ENCODE measurements around the gene ANKRD52.
"Not testable (repeated sequence)": the region's sequence is repeated elsewhere in the genome, so short reads cannot be mapped to it uniquely, and the experiment has no call there.

Gene ANKRD52

DNA sequence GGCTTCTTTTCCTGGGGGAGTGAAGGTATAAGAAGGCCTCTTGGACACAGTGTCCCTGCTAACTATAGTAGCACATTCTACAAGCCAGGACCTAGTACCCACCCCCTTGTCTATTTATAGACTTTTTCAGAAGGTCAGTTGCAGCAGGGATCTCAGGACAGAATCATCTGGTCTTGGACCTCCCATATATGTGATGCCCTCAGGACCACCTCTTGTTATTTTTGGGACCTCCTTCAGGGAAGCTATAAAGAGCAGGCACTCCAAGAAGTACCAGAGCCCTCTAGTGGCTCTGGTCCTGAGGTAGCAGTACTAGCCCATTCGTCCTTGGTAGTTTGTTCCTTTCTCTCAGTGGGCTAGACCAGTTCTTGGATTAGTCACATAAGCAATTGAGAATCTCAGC, 12.8 kb upstream of the ANKRD52 start:
- no peak for FAIRE-seq

DNA sequence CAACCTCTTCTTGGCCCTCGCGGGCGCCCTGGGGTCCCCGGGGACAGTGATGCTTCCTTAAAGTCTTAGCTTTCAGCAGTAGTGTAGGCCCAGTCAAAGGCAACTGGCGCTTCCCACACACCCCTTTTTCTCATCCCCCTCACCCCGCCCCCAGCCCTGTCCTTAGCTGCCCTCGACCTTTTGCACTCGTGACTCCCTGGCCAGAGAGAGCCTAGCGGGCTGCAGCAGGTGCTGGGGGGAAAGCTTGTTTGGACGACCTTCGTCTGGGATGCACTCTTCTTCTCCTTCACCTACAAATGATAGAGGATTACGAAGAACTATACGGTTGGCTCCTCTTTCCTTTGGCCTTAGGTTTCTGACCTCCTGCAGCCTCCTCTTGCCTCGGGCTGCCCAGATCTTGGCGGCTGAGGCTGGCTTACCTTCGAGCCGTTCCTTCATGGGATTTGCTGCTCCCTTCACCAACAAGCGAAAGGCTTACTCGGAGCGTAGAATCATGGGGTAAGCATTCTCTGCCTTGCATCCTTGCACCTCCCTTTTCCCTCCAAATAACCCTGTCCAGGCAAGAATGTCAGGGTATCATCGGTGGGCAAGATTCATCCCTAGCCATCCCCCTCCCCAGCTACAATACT, 9.4 kb upstream of the ANKRD52 start:
- no peak for FAIRE-seq

DNA sequence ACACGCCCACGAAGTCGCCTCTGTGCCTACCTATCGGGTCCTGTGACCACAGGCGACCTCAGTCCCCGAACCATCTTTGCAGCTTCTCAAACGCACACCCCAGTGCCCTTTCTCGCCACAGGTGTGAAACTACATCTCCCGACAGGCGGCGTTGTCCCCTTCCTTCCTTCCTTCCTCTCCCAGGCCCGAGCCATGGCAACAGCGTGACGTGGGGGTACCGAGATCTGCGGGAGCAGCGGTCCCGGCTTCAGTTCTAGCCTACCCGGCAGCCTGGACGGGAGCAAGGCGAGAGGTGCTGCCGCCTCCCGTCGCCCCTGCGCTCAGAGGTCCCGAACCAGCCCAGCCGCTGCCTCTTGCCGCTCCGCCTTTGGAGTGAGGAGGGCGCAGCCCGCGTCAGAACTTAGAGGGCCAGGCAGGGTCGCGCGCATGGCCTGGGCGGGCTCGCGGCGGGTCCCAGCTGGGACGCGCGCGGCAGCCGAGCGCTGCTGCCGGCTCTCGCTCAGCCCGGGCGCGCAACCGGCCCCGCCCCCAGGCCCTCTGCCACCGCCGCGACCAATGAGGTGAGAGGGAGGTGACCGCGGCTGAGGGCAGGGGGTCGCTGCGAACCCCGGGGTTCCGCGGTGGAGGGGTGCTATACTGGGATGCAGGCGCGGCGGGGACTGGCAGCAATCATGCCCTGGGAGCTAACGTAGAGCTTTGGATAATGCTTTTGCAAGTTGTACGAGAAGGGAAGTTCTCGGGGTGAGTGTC, 8.7 kb upstream of the ANKRD52 start, which contains the start of gene COQ10A:
Gene COQ10A (plus strand): TSS at position 250 of the 750 bp plus-strand sequence. CDS start 177 bp downstream, at position 427.
- FAIRE-seq: no peak

GRCh38 chr12:56266068-56266692, 8.0 kb upstream of the ANKRD52 start:
- not testable (repeated sequence) for FAIRE-seq

DNA sequence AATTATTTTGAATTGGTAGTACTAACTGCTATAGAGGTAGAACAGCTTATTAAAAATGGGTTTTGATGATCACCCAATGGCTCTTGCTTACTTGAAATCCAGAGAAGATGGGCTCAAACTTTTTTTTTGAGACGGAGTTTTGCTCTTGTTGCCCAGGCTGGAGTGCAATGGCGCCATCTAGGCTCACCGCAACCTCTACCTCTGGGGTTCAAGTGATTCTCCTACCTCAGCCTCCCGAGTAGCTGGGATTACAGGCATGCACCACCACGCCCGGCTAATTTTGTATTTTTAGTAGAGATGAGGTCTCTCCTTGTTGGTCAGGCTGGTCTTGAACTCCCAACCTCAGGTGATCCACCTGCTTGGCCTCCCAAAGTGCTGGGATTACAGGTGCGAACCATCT, 4.8 kb upstream of the ANKRD52 start:
- not testable (repeated sequence) for FAIRE-seq

- no peak for FAIRE-seq
Measured at GRCh38 chr12:56261503-56262232, 3.5 kb upstream of the ANKRD52 start.

GRCh38 chr12:56260921-56261320, 2.7 kb upstream of the ANKRD52 start:
- no peak for FAIRE-seq

GRCh38 chr12:56260380-56260779, 2.2 kb upstream of the ANKRD52 start:
- FAIRE-seq: no peak

DNA sequence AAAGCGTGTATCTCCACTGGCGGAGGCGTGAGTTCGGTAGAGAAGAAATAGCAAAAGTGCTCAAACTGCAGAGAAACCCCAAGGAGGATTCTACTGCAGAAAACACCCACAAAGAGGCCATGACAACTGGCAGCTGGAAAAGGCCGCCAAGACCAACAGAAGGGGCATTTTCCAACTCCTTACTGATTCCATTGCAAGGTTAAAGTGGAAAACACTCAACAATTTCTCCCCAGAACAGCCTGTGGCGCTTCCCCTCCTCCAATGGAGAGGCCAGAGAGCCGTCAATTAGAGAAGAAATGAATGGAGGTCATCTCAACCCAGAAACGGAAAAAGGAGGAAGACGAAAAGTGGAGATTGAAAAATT, 618 bp upstream of the ANKRD52 start:
- FAIRE-seq: no peak

GRCh38 chr12:56257491-56258067, 605 bp downstream of the ANKRD52 start:
- no peak for FAIRE-seq

DNA sequence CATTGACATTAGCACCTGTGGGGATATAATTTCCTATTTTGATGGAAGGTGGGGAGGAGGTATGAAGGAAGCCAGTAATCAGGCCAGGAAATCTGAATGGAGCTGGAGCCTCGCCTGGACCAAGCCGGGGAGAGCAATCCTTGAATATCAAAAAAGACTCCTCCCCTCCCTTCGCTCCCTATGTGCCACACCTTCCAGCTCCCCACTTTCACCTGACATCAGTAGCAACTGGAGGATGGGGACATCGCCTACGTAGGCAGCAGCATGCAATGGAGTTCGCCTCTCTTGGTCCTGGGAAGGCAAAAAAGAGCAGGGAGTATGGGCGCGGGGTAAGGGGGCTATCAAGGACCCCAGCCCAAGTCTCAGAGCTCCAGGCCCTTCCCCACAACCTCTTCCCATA, 1.1 kb downstream of the ANKRD52 start:
- no peak for FAIRE-seq

DNA sequence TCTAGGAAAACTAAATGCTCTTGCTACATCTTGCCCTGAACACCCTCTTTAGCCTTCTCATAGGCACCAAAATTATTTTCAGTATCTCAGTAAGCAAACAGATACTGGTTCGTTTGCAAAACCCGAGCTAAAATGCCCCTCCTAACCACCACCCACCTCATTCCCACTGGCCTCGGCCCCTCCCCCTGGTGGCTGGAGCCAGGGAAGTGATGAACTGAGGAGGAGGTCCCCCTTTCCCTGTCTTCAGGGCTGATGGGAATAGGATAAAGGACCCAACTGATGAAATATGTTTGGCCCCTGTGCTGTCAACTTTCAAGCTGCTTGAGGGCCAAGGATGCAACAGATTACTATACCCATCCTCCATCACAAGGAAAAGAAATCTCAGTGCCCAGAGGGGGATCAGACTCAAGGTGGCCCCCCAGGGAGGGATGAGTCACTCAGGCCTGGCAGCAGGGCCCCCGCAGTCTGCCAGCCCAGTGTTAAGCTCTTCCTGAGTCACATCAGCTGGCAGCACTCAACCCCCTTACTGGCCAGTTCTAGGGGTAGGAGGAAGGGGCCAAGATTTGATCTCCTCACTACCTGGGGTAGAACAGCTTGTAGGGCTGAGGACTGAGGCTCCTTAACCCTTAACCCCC, 1.7 kb downstream of the ANKRD52 start:
- FAIRE-seq: no peak

DNA sequence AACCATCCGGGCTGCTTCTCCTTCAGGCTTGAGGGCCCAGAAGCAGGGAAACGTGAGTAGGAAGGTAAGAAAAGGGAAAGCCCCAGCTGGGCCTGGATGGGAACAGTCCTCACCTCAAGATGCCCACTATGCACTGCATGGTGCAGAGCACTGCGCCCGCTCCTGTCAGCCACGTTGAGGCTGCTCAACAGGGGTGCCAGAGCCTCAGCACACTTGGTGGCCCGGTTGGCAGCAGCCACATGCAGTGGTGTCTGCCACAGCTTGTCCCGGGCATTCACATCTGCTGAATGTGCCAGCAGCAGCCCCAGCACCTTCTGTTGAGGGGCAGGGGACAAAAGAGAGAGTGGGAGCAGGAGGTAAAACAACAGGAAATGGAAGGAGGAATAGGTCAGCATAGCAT, 2.5 kb downstream of the ANKRD52 start:
- no peak for FAIRE-seq

GRCh38 chr12:56253091-56253490, 5.1 kb downstream of the ANKRD52 start:
- no peak for FAIRE-seq

- no peak for FAIRE-seq
Measured at GRCh38 chr12:56252649-56253048, 5.5 kb downstream of the ANKRD52 start.

DNA sequence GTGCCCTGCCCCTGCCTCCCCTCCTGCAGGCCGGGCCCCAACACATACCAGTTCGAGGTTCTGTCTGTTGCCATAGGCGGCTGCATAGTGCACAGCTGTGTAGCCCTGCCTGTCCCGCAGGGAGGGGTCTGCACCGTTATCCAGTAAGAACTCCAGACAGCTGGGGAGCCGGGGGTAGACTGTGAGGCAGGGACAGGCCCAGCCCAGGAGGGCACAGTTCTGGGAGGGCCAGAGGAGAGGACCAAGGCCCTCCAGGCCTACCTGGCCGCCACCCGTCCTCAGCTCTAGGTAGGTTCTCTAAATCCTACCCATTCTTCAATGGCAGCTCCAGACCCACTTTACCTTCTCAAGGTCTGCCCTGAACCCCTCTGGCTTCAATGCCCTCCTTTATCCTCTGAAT, 9.5 kb downstream of the ANKRD52 start:
- no peak for FAIRE-seq

- FAIRE-seq: no peak
Measured at GRCh38 chr12:56247923-56248322, 10.3 kb downstream of the ANKRD52 start.

DNA sequence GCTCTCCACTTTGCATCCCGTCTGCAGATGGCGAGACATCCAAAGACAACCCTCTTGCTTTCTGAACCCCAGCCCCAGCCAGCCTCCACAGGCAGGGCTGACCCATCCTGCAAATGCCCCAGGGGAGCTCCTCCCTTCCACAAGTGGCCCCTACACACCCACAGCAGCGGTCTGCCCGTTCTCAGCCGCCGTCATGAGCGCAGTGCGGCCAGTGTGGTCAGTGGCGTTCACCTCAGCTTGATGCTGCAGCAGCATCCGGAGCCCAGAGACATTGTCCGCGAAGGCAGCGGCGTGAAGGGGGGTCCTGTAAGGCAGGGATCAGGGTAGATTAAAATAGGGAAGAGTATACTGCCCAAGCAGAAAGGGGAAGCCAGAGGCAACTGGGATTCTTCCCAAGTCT, 13.7 kb downstream of the ANKRD52 start:
- FAIRE-seq: no peak

DNA sequence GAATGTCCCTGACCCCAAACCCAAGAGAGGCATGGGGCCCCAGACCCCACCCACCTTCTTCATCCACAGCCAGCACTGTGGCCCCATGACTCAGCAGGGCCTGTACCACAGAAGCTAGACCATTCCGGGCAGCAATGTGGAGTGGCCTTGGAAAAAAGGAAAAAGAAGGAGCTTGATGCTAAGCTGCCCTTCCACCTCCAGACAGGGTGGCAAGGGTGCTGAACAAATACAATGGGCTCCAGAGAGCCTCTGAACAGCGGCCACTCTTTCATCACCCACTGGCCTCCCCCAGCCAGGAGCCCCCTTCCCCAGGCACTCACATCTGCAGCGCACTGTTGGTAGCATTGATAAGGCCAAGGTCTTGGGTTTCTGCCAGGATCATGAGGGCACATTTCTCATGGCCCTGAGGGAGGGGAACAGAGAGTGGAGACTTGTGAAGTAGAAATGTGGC, 14.4 kb downstream of the ANKRD52 start:
- FAIRE-seq: no peak

DNA sequence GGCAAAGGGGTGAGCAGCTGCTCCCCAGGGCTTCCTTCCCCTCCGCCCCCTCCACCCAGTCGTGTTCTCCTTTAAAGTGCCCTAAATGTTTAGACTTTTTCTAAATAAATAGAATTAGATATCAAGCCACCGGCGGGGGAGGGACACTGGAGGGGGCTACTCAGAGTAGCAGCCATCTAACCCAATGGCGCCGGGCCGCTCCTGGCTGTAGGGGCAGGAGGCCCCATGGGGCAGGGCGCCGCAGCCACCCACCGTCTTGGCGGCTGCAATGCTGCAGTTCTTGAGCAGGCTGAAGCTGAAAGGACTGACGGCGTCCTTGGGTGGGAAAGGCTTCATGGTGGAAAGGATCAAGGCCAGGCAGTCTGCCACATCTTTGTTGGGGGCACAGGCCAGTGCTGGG, 15.2 kb downstream of the ANKRD52 start:
- FAIRE-seq: no peak

- FAIRE-seq: no peak
Measured at GRCh38 chr12:56241424-56242303, 16.5 kb downstream of the ANKRD52 start.
